OCI-LY1 (cell line): ENCODE results near the gene LMO1.

Source experiments
- EZH2 ChIP-seq: fragments of 200-600 bp; sonication (generic), shearing (Covaris generic); IDR thresholded peaks from 2 replicates; pipeline ENCODE4 v1.8.0; 2017; ENCODE audit warnings: borderline replicate concordance, mixed run types, mild to moderate bottlenecking, antibody characterized with exemption, low read length, moderate library complexity, mixed read lengths
- TF ChIP-seq, protein P1 (sequence below): fragments of 200-600 bp; sonication (generic), shearing (Covaris generic); IDR thresholded peaks from 2 replicates; pipeline ENCODE4 v1.5.1; 2017; ENCODE audit warnings: mild to moderate bottlenecking, antibody characterized with exemption, low read length, moderate library complexity, mixed read lengths

DNA sequence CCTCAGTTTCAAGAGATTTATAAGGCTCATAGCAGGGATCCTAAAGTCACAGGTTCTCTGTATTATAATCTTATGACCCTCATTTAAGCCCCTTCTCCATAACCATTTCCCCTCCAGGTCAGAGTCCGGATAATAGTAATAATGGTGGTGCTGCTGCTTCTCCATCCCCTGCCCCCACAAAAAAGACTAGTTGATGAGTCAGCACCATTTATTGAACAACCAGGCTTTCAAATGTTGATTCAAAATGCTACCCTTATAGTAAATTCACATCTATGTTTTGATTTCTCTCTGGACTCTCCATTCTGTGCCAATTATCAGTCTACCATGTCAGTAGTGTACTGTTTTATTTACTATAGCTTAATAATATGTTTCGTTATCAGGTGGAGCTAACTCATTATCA is 77.2 kb downstream of the LMO1 start:
- TF ChIP-seq, protein P1, sequence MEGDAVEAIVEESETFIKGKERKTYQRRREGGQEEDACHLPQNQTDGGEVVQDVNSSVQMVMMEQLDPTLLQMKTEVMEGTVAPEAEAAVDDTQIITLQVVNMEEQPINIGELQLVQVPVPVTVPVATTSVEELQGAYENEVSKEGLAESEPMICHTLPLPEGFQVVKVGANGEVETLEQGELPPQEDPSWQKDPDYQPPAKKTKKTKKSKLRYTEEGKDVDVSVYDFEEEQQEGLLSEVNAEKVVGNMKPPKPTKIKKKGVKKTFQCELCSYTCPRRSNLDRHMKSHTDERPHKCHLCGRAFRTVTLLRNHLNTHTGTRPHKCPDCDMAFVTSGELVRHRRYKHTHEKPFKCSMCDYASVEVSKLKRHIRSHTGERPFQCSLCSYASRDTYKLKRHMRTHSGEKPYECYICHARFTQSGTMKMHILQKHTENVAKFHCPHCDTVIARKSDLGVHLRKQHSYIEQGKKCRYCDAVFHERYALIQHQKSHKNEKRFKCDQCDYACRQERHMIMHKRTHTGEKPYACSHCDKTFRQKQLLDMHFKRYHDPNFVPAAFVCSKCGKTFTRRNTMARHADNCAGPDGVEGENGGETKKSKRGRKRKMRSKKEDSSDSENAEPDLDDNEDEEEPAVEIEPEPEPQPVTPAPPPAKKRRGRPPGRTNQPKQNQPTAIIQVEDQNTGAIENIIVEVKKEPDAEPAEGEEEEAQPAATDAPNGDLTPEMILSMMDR, result no peak
- no peak for TF ChIP-seq EZH2
